GM20000 (cell line): ENCODE measurements around the gene HNRNPAB.

ENCODE experiments used
- DNase-seq: peaks from one replicate; pipeline ENCODE4 v3.0.0; 2012; ENCODE audit warnings: low spot score
- TF ChIP-seq, protein P1 (sequence below): IDR thresholded peaks from 2 replicates; pipeline ENCODE4 v1.5.1; 2012; ENCODE audit warnings: mild to moderate bottlenecking, control low read depth; ENCODE audit errors: extremely low read depth, missing control alignments

The HNRNPAB gene

GRCh38 chr5:178209334-178210072 lies 5.2 kb downstream of the HNRNPAB start:
- no peak for DNase-seq
- TF ChIP-seq, protein P1, sequence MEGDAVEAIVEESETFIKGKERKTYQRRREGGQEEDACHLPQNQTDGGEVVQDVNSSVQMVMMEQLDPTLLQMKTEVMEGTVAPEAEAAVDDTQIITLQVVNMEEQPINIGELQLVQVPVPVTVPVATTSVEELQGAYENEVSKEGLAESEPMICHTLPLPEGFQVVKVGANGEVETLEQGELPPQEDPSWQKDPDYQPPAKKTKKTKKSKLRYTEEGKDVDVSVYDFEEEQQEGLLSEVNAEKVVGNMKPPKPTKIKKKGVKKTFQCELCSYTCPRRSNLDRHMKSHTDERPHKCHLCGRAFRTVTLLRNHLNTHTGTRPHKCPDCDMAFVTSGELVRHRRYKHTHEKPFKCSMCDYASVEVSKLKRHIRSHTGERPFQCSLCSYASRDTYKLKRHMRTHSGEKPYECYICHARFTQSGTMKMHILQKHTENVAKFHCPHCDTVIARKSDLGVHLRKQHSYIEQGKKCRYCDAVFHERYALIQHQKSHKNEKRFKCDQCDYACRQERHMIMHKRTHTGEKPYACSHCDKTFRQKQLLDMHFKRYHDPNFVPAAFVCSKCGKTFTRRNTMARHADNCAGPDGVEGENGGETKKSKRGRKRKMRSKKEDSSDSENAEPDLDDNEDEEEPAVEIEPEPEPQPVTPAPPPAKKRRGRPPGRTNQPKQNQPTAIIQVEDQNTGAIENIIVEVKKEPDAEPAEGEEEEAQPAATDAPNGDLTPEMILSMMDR = no peak

DNA sequence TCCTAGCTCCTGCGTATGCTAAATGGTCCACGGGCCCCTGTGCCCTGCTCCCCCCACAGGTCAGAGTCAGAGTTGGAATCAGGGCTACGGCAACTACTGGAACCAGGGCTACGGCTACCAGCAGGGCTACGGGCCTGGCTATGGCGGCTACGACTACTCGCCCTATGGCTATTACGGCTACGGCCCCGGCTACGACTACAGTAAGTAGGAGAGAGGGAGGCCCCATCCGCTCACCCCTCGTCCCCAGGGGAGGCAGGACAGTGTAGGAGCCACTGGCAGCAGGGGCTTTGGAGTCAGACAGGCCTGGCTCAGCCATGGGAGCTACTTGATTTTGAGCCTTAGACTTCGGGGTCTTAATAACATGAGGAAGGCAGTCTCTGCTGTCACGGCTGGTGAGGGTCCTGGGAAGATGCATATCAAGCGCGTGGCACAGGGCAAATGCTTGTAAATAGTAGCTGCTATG lies 5.8 kb downstream of the HNRNPAB start:
- DNase-seq = no peak
- TF ChIP-seq, protein P1 = no peak

DNA sequence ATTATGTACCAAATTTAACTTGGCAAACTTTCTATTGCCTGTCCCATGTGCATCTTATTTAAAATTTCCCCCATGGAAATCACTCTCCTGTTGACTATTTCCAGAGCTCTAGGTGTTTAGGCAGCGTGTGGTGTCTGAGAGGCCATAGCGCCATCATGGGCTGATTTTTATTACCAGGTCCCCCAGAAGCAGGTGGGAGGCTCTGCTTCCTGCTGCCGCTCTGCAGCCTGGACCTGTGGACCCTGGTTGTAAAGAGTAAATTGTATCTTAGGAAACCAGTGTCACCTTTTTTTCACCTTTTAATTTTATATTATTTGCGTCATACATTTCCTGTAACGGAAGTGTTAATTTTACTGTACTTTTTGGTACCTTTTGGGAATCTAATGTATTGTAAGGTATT lies 6.4 kb downstream of the HNRNPAB start:
- TF ChIP-seq, protein P1 = no peak
- DNase-seq = no peak

GRCh38 chr5:178211095-178212048 lies 7.0 kb downstream of the HNRNPAB start:
- no peak for DNase-seq
- TF ChIP-seq, protein P1 = no peak

- TF ChIP-seq, protein P1 = no peak
Measured at GRCh38 chr5:178212241-178213002, 8.1 kb downstream of the HNRNPAB start.

DNA sequence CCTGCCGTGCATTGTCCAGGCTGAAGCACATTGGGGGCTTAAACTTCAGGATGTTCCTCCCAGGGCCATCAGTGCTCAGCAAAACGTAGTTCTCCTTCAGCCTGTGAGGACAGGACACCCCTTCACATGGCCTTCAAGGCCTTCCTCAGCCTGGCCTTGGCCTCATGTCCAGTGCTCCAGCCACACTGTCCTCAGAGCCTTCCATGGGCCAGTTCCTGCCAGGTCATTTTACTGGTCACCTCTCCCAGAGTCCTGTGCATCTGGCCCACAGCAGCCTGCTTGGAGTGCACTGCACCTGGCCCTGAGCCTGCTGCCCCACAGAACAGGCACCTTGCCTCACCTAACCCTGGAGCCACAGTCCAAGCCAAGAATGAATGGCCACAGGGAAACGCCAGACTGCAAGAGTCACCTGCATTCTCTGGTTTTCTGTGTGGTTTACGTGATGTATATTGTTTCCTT lies 8.7 kb downstream of the HNRNPAB start:
- DNase-seq = no peak
- TF ChIP-seq, protein P1 = no peak

More at GRCh38 chr5:178212241-178213002, 8.1 kb downstream of the HNRNPAB start:
- DNase-seq = no peak
